MM.1S (cell line): ENCODE results near the gene MYLK3.

Source experiments
- DNase-seq: peaks from one replicate; pipeline ENCODE4 v3.0.0-alpha.2; 2015
- H2AFZ ChIP-seq: fragments of 300-600 bp; sonication (generic); 2 replicates; pipeline ENCODE4 v1.6.0; 2016; ENCODE audit warnings: antibody characterized with exemption, low read length
- H3F3A ChIP-seq: fragments of 300-600 bp; sonication (generic); 2 replicates; pipeline ENCODE4 v1.6.1; 2016; ENCODE audit warnings: mild to moderate bottlenecking, antibody characterized with exemption, low read length, moderate library complexity, mixed read lengths; ENCODE audit not compliant: insufficient read depth
- H3K27ac ChIP-seq: fragments of 300-600 bp; sonication (generic); 2 replicates; pipeline ENCODE4 v1.5.1; 2016; ENCODE audit warnings: mild to moderate bottlenecking, low read length
- H3K27me3 ChIP-seq: fragments of 300-600 bp; sonication (generic); replicated peaks from 2 replicates; pipeline ENCODE4 v1.6.0; 2016; ENCODE audit warnings: low read length; ENCODE audit not compliant: insufficient read depth
- H3K36me3 ChIP-seq: fragments of 300-600 bp; sonication (generic); replicated peaks from 2 replicates; pipeline ENCODE4 v1.6.1; 2016; ENCODE audit warnings: mild to moderate bottlenecking, low read length, mixed read lengths; ENCODE audit not compliant: insufficient read depth
- H3K4me1 ChIP-seq: fragments of 300-600 bp; sonication (generic); 2 replicates; pipeline ENCODE4 v1.6.1; 2016; ENCODE audit warnings: low read length, mixed read lengths
- H3K4me2 ChIP-seq: fragments of 300-600 bp; sonication (generic); 2 replicates; pipeline ENCODE4 v1.6.0; 2016; ENCODE audit warnings: low read depth, low read length
- H3K4me3 ChIP-seq: fragments of 300-600 bp; sonication (generic); 2 replicates; pipeline ENCODE4 v1.5.1; 2016; ENCODE audit warnings: low read length, mixed read lengths
- H3K79me2 ChIP-seq: fragments of 300-600 bp; sonication (generic); 2 replicates; pipeline ENCODE4 v1.6.1; 2016; ENCODE audit warnings: mixed run types, low read length, mixed read lengths
- H3K9ac ChIP-seq: fragments of 300-600 bp; sonication (generic); 2 replicates; pipeline ENCODE4 v1.6.1; 2016; ENCODE audit warnings: low read length, mixed read lengths
- H3K9me2 ChIP-seq: fragments of 300-600 bp; sonication (generic); replicated peaks from 2 replicates; pipeline ENCODE4 v1.6.1; 2016; ENCODE audit warnings: mild to moderate bottlenecking, low read length, mixed read lengths; ENCODE audit not compliant: insufficient read depth
- H3K9me3 ChIP-seq: fragments of 300-600 bp; sonication (generic); replicated peaks from 2 replicates; pipeline ENCODE4 v1.6.1; 2016; ENCODE audit warnings: mild to moderate bottlenecking, low read length, mixed read lengths; ENCODE audit not compliant: insufficient read depth
- H4K20me1 ChIP-seq: fragments of 300-600 bp; sonication (generic); 2 replicates; pipeline ENCODE4 v1.6.1; 2016; ENCODE audit warnings: mild to moderate bottlenecking, low read length, moderate library complexity, mixed read lengths; ENCODE audit not compliant: insufficient read depth
- EZH2 ChIP-seq: fragments of 300-600 bp; sonication (generic); optimal IDR thresholded peaks from 2 replicates; pipeline ENCODE3; 2017; ENCODE audit warnings: low read depth, mild to moderate bottlenecking, antibody characterized with exemption, low read length, mixed read lengths
- EZH2phosphoT487 ChIP-seq: fragments of 300-600 bp; sonication (generic); IDR thresholded peaks from 2 replicates; pipeline ENCODE4 v1.6.1; 2018; ENCODE audit warnings: antibody characterized with exemption, low read length
- TF ChIP-seq, protein P1 (sequence below): fragments of 300-600 bp; sonication (generic); IDR thresholded peaks from 2 replicates; pipeline ENCODE4 v1.5.1; 2016; ENCODE audit warnings: antibody characterized with exemption, low read length, mixed read lengths

Gene MYLK3

DNA sequence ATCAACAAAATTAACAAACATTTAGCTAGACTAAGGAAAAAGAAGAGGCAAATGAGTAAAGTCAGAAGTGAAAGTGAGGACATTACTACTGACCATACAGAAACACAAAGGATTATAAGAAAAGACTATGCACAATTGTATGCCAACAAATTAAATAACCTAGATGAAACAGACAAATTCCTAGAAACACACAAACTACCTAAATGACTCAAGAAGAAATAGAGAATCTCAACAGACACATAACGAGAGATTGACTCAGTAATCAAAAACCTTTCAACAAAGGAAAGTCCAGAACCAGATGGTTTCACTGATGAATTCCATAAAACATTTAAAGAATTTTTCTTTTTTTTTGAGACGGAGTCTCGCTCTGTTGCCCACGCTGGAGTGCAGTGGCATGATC, 35.7 kb upstream of the MYLK3 start:
- no peaks in the 10 kb centered on the region for H3K9me2 ChIP-seq
- H4K20me1 ChIP-seq = no peaks in the 10 kb centered on the region
- no peaks in the 10 kb centered on the region for H3K36me3 ChIP-seq
- no peak overlapping the region for H3K27ac ChIP-seq
- TF ChIP-seq, protein P1, sequence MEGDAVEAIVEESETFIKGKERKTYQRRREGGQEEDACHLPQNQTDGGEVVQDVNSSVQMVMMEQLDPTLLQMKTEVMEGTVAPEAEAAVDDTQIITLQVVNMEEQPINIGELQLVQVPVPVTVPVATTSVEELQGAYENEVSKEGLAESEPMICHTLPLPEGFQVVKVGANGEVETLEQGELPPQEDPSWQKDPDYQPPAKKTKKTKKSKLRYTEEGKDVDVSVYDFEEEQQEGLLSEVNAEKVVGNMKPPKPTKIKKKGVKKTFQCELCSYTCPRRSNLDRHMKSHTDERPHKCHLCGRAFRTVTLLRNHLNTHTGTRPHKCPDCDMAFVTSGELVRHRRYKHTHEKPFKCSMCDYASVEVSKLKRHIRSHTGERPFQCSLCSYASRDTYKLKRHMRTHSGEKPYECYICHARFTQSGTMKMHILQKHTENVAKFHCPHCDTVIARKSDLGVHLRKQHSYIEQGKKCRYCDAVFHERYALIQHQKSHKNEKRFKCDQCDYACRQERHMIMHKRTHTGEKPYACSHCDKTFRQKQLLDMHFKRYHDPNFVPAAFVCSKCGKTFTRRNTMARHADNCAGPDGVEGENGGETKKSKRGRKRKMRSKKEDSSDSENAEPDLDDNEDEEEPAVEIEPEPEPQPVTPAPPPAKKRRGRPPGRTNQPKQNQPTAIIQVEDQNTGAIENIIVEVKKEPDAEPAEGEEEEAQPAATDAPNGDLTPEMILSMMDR = no peak
- no peak for TF ChIP-seq EZH2
- no peak for TF ChIP-seq EZH2phosphoT487
- H3K9me3 ChIP-seq = no peaks in the 10 kb centered on the region
- no peak for DNase-seq
- H3K79me2 ChIP-seq = no peaks in the 10 kb centered on the region
- H3K27me3 ChIP-seq = no peaks in the 10 kb centered on the region
- H3K4me1 ChIP-seq = 0 out of 2 replicates have a peak, but pooled peaks cover 7% of the 10 kb centered on the region
- no peak overlapping the region for H3K4me2 ChIP-seq
- H3K4me3 ChIP-seq = no peak overlapping the region
- H3F3A ChIP-seq = peaks cover 1% of the 10 kb centered on the region; the same call in 1 of the 2 replicates
- no peak overlapping the region for H3K9ac ChIP-seq
- H2AFZ ChIP-seq = no peak overlapping the region

- Histone ChIP-seq H3K9me3 (no peaks in the 10 kb centered on the region), H3F3A (no peaks in the 10 kb centered on the region), H3K4me2 (no peak overlapping the region), H3K27ac (no peak overlapping the region), H3K4me1 (no peaks in the 10 kb centered on the region), H3K9me2 (no peaks in the 10 kb centered on the region), H4K20me1 (no peaks in the 10 kb centered on the region), H3K4me3 (no peak overlapping the region), H3K79me2 (no peaks in the 10 kb centered on the region), H3K36me3 (no peaks in the 10 kb centered on the region), H3K9ac (no peak overlapping the region), H3K27me3 (no peaks in the 10 kb centered on the region), H2AFZ (no peak overlapping the region)
- DNase-seq = no peak
- TF ChIP-seq, protein P1 = no peak
- TF ChIP-seq EZH2 (no peak), EZH2phosphoT487 (no peak)
These were observed 34.2 kb upstream of the MYLK3 start for GRCh38 chr16:46782320-46782719.

DNA sequence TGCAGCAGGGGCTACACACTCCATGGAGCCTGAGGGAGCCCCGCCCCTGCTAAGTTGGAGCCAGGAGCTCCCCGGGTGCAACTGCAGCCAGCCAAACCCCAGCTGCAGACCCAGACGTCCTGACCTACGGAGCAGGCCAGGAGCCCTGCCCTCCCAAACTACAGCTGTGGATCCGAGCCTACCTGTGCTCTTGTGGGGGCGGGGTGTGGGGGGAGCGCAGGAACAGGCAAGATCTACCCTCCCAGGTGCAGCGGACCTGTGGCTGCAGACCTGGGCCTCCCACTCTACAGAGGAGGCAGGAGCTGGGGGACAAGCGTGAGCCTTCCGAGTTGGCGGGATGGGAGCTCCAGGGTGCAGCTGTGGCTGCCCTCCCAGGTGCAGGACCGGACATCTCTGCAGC, 29.7 kb upstream of the MYLK3 start:
- Histone ChIP-seq H3F3A (peaks cover 12% of the 10 kb centered on the region), H3K79me2 (no peaks in the 10 kb centered on the region), H3K4me3 (no peak overlapping the region), H3K9me2 (no peaks in the 10 kb centered on the region), H3K4me2 (no peak overlapping the region), H3K9me3 (no peaks in the 10 kb centered on the region; the same call in 1 of the 2 replicates), H3K4me1 (peaks cover 17% of the 10 kb centered on the region), H3K9ac (no peak overlapping the region), H4K20me1 (no peaks in the 10 kb centered on the region), H3K27ac (no peak overlapping the region), H2AFZ (no peak overlapping the region), H3K36me3 (no peaks in the 10 kb centered on the region), H3K27me3 (no peaks in the 10 kb centered on the region)
- no peak for DNase-seq
- TF ChIP-seq, protein P1 = no peak
- TF ChIP-seq EZH2phosphoT487 = no peak
- TF ChIP-seq EZH2 = no peak
